Measurements from ENCODE around the gene BAD. TPM values are rescaled to one million over a fixed set of nuclear protein-coding genes. Genes with fewer than 3 reads are reported as not detected.

The BAD gene
- total and polyA plus RNA-seq, 2 of the 13 experiments (the other 11 are each of a cell fraction or from before 2014, with no cell fraction given), result 17.9 to 28.5 TPM

DNA sequence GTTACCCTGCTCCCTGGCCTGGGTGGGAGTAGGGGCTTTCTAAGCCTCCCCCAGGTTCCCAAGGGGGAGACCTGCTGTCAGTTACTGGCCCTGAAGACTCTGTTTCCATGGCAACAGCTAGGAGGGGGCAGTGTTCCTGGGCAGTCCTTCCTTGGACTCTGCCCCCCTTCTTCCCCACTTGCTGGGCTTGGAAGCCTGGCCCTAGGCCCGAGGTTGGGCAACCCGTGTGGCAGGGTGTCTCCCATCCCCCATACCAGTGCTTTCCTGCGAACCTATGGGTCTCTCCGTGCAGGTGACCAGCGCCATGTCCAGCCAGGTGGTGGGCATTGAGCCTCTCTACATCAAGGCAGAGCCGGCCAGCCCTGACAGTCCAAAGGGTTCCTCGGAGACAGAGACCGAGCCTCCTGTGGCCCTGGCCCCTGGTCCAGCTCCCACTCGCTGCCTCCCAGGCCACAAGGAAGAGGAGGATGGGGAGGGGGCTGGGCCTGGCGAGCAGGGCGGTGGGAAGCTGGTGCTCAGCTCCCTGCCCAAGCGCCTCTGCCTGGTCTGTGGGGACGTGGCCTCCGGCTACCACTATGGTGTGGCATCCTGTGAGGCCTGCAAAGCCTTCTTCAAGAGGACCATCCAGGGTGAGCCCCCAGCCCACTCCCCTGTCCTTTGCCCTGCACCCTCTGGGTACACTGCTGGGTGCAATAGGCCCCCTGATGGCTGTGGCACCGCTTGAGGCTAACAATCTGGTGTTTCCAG lies 22.6 kb upstream of the BAD start:
- Histone ChIP-seq H3K36me3 (replicated peaks in 1 of 2; ENCODE audit: control insufficient read depth in 1 of 2, insufficient read depth in 2 of 2, low read length in 2 of 2) (no peaks in the 10 kb centered on the region), H3K4me3 (replicated peaks in 1 of 3; ENCODE audit: insufficient read depth in 1 of 3, low read depth in 2 of 3, low read length in 3 of 3) (peak overlapping the region; percentile 66 to 85 (median 68)), H3K27ac (ENCODE audit: extremely low read length, insufficient read depth, low read length) (peak overlapping the region; percentile 82), H3K9me3 (ENCODE audit: low read length) (no peaks in the 10 kb centered on the region), H3K79me2 (ENCODE audit: insufficient read depth, low read length) (peaks cover 15% of the 10 kb centered on the region), H4K20me1 (ENCODE audit: insufficient read depth, low read length) (no peaks in the 10 kb centered on the region), H3K4me1 (ENCODE audit: insufficient read depth, low read length) (peaks cover 61% of the 10 kb centered on the region), H3K9ac (ENCODE audit: insufficient read depth, low read depth, low read length) (peak overlapping the region; percentile 81), H2AFZ (ENCODE audit: low read length) (no peak overlapping the region), H3K4me2 (ENCODE audit: low read depth, low read length) (peak overlapping the region; percentile 97), H3K27me3 (ENCODE audit: control insufficient read depth in 1 of 2, insufficient read depth in 2 of 2, low read length in 2 of 2) (no peaks in the 10 kb centered on the region; a peak in 1 of 5 replicates)
- FAIRE-seq (peak; percentile 55), DNase-seq (ENCODE audit: low spot score) (peak; percentile 60), ATAC-seq (peak; percentile 3)
- CTCF ChIA-PET (ENCODE audit: low intra/inter-chr PET ratio, low total read pairs), result interaction anchor here (1.2 kb wide), 1 partner anchor 48 kb away, joined by 3 read pairs; no protein-coding TSS in a partner anchor
- POLR2A ChIA-PET, result interaction anchor here (1.3 to 5.5 kb wide), 3 partner anchors 10 to 81 kb away, joined by 4 to 103 read pairs (median 13); partner anchors contain the start of genes NUDT22, PRDX5, TRMT112 and TRPT1
- in situ Hi-C loops (cut with HindIII; ENCODE audit: extremely low pct_ligation_motif_present, low pct_unique_long_range_greater_than_20kb), result no loop called here
- BruUV-seq (replicated peaks), result no TSS peak
- intact Hi-C loops (cut with micrococcal nuclease; ENCODE audit: unreplicated experiment), result loop anchor here (10.0 kb wide), 1 partner anchor 122 kb away; the partner anchor contains the start of gene STIP1
- WGBS (ENCODE audit: low lambda C conversion rate), result 29% methylated on average over 1 of the region's 15 CpGs
- TF ChIP-seq SOX6 (IDR thresholded peaks at IDR 0.05) (no peak), SOX6 (CRISPR knock-in tag; IDR thresholded peaks at IDR 0.05) (peak; percentile 49), ZNF441 (CRISPR knock-in tag; IDR thresholded peaks at IDR 0.05; ENCODE audit: borderline replicate concordance) (0 out of 2 replicates have a peak, but pooled peaks have one; percentile 40), ZNF160 (CRISPR knock-in tag; IDR thresholded peaks at IDR 0.05) (peak; percentile 56; the same call in 1 of the 2 replicates), ZNF605 (CRISPR knock-in tag; IDR thresholded peaks at IDR 0.05) (no peak), PCBP1 (IDR thresholded peaks at IDR 0.05; ENCODE audit: borderline replicate concordance, low read depth, low read length) (no peak), MBNL3 (CRISPR knock-in tag; conservative IDR thresholded peaks at IDR 0.05) (no peak), SNAPC4 (CRISPR knock-in tag; IDR thresholded peaks at IDR 0.05) (0 out of 2 replicates have a peak, but pooled peaks have one; percentile 19), LBX2 (CRISPR knock-in tag; IDR thresholded peaks at IDR 0.05; ENCODE audit: borderline replicate concordance) (no peak), GABPA (IDR thresholded peaks at IDR 0.05; ENCODE audit: low read depth, low read length) (no peak), GABPA (CRISPR knock-in tag; IDR thresholded peaks at IDR 0.05; ENCODE audit: low read depth) (peak; percentile 29; the same call in 1 of the 2 replicates), MTA1 (CRISPR knock-in tag; IDR thresholded peaks at IDR 0.05; ENCODE audit: borderline replicate concordance) (0 out of 2 replicates have a peak, but pooled peaks have one; percentile 43), ZNF788 (CRISPR knock-in tag; IDR thresholded peaks at IDR 0.05; ENCODE audit: borderline replicate concordance) (peak; percentile 36; the same call in 1 of the 2 replicates)
- TF ChIP-seq, protein P1, sequence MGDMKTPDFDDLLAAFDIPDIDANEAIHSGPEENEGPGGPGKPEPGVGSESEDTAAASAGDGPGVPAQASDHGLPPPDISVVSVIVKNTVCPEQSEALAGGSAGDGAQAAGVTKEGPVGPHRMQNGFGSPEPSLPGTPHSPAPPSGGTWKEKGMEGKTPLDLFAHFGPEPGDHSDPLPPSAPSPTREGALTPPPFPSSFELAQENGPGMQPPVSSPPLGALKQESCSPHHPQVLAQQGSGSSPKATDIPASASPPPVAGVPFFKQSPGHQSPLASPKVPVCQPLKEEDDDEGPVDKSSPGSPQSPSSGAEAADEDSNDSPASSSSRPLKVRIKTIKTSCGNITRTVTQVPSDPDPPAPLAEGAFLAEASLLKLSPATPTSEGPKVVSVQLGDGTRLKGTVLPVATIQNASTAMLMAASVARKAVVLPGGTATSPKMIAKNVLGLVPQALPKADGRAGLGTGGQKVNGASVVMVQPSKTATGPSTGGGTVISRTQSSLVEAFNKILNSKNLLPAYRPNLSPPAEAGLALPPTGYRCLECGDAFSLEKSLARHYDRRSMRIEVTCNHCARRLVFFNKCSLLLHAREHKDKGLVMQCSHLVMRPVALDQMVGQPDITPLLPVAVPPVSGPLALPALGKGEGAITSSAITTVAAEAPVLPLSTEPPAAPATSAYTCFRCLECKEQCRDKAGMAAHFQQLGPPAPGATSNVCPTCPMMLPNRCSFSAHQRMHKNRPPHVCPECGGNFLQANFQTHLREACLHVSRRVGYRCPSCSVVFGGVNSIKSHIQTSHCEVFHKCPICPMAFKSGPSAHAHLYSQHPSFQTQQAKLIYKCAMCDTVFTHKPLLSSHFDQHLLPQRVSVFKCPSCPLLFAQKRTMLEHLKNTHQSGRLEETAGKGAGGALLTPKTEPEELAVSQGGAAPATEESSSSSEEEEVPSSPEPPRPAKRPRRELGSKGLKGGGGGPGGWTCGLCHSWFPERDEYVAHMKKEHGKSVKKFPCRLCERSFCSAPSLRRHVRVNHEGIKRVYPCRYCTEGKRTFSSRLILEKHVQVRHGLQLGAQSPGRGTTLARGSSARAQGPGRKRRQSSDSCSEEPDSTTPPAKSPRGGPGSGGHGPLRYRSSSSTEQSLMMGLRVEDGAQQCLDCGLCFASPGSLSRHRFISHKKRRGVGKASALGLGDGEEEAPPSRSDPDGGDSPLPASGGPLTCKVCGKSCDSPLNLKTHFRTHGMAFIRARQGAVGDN (CRISPR knock-in tag; IDR thresholded peaks at IDR 0.05), result peak; percentile 28
